Measurements from ENCODE around the gene STAMBP. TPM values are rescaled to one million over a fixed set of nuclear protein-coding genes. Genes with fewer than 3 reads are reported as not detected.

Gene STAMBP
- total and polyA plus RNA-seq, 8 donors, result 22.6 to 84.9 (median 33.1) TPM

GRCh38 chr2:73836141-73836943 lies 7.6 kb downstream of the STAMBP start:
- TF ChIP-seq CTCF (IDR thresholded peaks at IDR 0.05) (no peak), POLR2A (IDR thresholded peaks at IDR 0.05) (no peak), POLR2AphosphoS5 (IDR thresholded peaks at IDR 0.05) (no peak), EP300 (IDR thresholded peaks at IDR 0.05) (no peak)
- 71 to 91% (median 88%) methylated on average over 10 to 17 of the region's 17 CpGs for WGBS, 5 donors
- peak overlapping the region in 3 of 5 donors; percentile 59 to 73 (median 60) for H3K27ac ChIP-seq
- H3K27me3 ChIP-seq, result no peaks in the 10 kb centered on the region
- no peaks in the 10 kb centered on the region for H3K9me3 ChIP-seq
- intact Hi-C loops (cut with DNase I; ENCODE audit: low total_unique reads), result loop anchor here (10.0 kb wide), 1 partner anchor 88 kb away; the partner anchor contains the start of gene DGUOK
- H3K4me3 ChIP-seq, result no peak overlapping the region
- peaks cover 0 to 49% (median 23%) of the 10 kb centered on the region in 4 donors for H3K4me1 ChIP-seq
- peaks cover 0 to 72% (median 43%) of the 10 kb centered on the region in 4 donors for H3K36me3 ChIP-seq
- DNase-seq, result peak in 1 of 2 donors; percentile 26

GRCh38 chr2:73837847-73838585 lies 9.3 kb downstream of the STAMBP start:
- Histone ChIP-seq H3K9me3 (no peaks in the 10 kb centered on the region), H3K36me3 (peaks cover 0 to 58% (median 30%) of the 10 kb centered on the region in 4 donors), H3K4me1 (peaks cover 0 to 56% (median 26%) of the 10 kb centered on the region in 4 donors), H3K27ac (peak overlapping the region in 4 of 5 donors; percentile 62 to 81 (median 70)), H3K4me3 (no peak overlapping the region), H3K27me3 (no peaks in the 10 kb centered on the region)
- no peak for DNase-seq
- 67 to 92% (median 82%) methylated on average over 4 of the region's 4 CpGs for WGBS, 5 donors
- intact Hi-C loops (cut with DNase I; ENCODE audit: low total_unique reads), result loop anchor here (10.0 kb wide), 1 partner anchor 87 kb away; the partner anchor contains the start of gene DGUOK
- TF ChIP-seq EP300 (IDR thresholded peaks at IDR 0.05) (no peak), CTCF (IDR thresholded peaks at IDR 0.05) (no peak), POLR2AphosphoS5 (IDR thresholded peaks at IDR 0.05) (no peak), POLR2A (IDR thresholded peaks at IDR 0.05) (no peak)

- Histone ChIP-seq H3K27ac (peak overlapping the region in 4 of 5 donors; percentile 62 to 81 (median 70)), H3K4me3 (no peak overlapping the region), H3K9me3 (no peaks in the 10 kb centered on the region), H3K27me3 (no peaks in the 10 kb centered on the region), H3K36me3 (peaks cover 0 to 55% (median 25%) of the 10 kb centered on the region in 4 donors), H3K4me1 (peaks cover 0 to 52% (median 27%) of the 10 kb centered on the region in 4 donors)
- intact Hi-C loops (cut with DNase I; ENCODE audit: low total_unique reads), result loop anchor here (10.0 kb wide), 1 partner anchor 86 kb away; the partner anchor contains the start of gene DGUOK
- peak in 1 of 2 donors; percentile 34 for DNase-seq
- WGBS, 5 donors, result 49 to 75% (median 59%) methylated on average over 2 of the region's 2 CpGs
- TF ChIP-seq POLR2AphosphoS5 (IDR thresholded peaks at IDR 0.05) (no peak), POLR2A (IDR thresholded peaks at IDR 0.05) (no peak), CTCF (IDR thresholded peaks at IDR 0.05) (no peak), EP300 (IDR thresholded peaks at IDR 0.05) (no peak)
Observed at GRCh38 chr2:73838889-73839534, 10.3 kb downstream of the STAMBP start.
